T-helper 22 cell (primary cell): ENCODE data around the gene SAMD10.
"Not testable (repeated sequence)": the region's sequence is repeated elsewhere in the genome, so short reads cannot be mapped to it uniquely, and the experiment has no call there.

Experiments used
- DNase-seq: peaks from one replicate; pipeline ENCODE4 v3.0.0-alpha.2; 2020; ENCODE audit warnings: low read depth

SAMD10 gene

GRCh38 chr20:63979557-63980316, at the start of gene SAMD10:
TSS of gene SAMD10 (minus strand) at chr20:63979642. CDS start at chr20:63979467, 175 bp downstream.
- peak; percentile 58 for DNase-seq

- no peak for DNase-seq
These were observed 48.7 kb upstream of the SAMD10 start for GRCh38 chr20:64027981-64028685.

GRCh38 chr20:64025826-64026412, 46.5 kb upstream of the SAMD10 start:
- DNase-seq, result no peak

- DNase-seq, result no peak
These were observed 45.8 kb upstream of the SAMD10 start for GRCh38 chr20:64025101-64025825.

- DNase-seq, result no peak
These were observed 44.9 kb upstream of the SAMD10 start for GRCh38 chr20:64024141-64024990.

- DNase-seq, result no peak
These were observed 44.1 kb upstream of the SAMD10 start for GRCh38 chr20:64023361-64024140.

- no peak for DNase-seq
These were observed 43.4 kb upstream of the SAMD10 start for GRCh38 chr20:64022671-64023360.

GRCh38 chr20:64021124-64021975, 41.9 kb upstream of the SAMD10 start:
- no peak for DNase-seq

GRCh38 chr20:64015635-64016034, 36.2 kb upstream of the SAMD10 start:
- no peak for DNase-seq

- DNase-seq, result not testable (repeated sequence)
These were observed 33.1 kb upstream of the SAMD10 start for GRCh38 chr20:64012385-64013154.

- no peak for DNase-seq
These were observed 31.9 kb upstream of the SAMD10 start for GRCh38 chr20:64011366-64011779.

- DNase-seq, result no peak
These were observed 31.3 kb upstream of the SAMD10 start for GRCh38 chr20:64010711-64011237.

- DNase-seq, result no peak
These were observed 30.5 kb upstream of the SAMD10 start for GRCh38 chr20:64009811-64010387.

GRCh38 chr20:64006902-64007301, 27.5 kb upstream of the SAMD10 start:
- no peak for DNase-seq

GRCh38 chr20:64006490-64006889, 27.0 kb upstream of the SAMD10 start:
- DNase-seq, result no peak

- DNase-seq, result no peak
These were observed 26.0 kb upstream of the SAMD10 start for GRCh38 chr20:64005394-64005793.

GRCh38 chr20:64003960-64004725, 24.7 kb upstream of the SAMD10 start:
- no peak for DNase-seq
